ENCODE data around the gene ATP1A1.
A peak's percentile ranks its signal among the peaks of the same experiment; 100 is the strongest.

The ATP1A1 gene

DNA sequence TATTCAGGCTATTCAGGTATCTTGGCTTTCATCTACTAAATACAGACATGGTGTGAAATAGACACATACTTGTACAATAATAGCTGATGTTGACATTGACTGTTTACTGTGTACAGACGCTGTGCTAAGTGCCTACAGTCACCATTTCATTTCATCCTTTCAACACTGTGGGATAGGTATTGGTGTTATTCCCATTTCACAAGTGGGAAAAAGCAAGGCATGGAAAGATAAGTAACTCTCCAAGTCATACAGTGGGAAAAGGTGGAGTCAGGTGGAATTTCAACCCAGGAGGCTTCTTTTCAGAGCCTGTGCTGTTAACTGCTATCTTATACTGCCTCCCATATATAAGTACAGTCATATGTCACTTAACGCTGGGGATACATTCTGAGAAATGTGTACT, 49.6 kb upstream of the ATP1A1 start:
- H3K4me1 ChIP-seq (ENCODE audit: control insufficient read depth, insufficient read depth, low read length): peaks cover 14% of the 10 kb centered on the region
- POLR2A ChIA-PET: no interaction called here
- H3K36me3 ChIP-seq (ENCODE audit: control insufficient read depth in 2 of 2, insufficient read depth in 1 of 2, low read length in 2 of 2): no peaks in the 10 kb centered on the region
- H3K4me3 ChIP-seq (ENCODE audit: low read depth, low read length): no peak overlapping the region
- TF ChIP-seq, protein P1, sequence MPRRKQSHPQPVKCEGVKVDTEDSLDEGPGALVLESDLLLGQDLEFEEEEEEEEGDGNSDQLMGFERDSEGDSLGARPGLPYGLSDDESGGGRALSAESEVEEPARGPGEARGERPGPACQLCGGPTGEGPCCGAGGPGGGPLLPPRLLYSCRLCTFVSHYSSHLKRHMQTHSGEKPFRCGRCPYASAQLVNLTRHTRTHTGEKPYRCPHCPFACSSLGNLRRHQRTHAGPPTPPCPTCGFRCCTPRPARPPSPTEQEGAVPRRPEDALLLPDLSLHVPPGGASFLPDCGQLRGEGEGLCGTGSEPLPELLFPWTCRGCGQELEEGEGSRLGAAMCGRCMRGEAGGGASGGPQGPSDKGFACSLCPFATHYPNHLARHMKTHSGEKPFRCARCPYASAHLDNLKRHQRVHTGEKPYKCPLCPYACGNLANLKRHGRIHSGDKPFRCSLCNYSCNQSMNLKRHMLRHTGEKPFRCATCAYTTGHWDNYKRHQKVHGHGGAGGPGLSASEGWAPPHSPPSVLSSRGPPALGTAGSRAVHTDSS (tag by site-specific recombination; IDR thresholded peaks at IDR 0.05): no peak
- no peak for TF ChIP-seq ZNF112 (tag by site-specific recombination; IDR thresholded peaks at IDR 0.05)
- no peak for TF ChIP-seq ZNF404 (tag by site-specific recombination; IDR thresholded peaks at IDR 0.05)
- TF ChIP-seq ZBTB26 (tag by site-specific recombination; optimal IDR thresholded peaks at IDR 0.05): no peak
- no peak for TF ChIP-seq ZNF629 (tag by site-specific recombination; IDR thresholded peaks at IDR 0.05)
- TF ChIP-seq ZNF350 (tag by site-specific recombination; IDR thresholded peaks at IDR 0.05): no peak
- no peak for TF ChIP-seq ZBTB20 (tag by site-specific recombination; IDR thresholded peaks at IDR 0.05)
- TF ChIP-seq ZBTB11 (tag by site-specific recombination; conservative IDR thresholded peaks at IDR 0.05; ENCODE audit: low read depth): no peak
- no peak for TF ChIP-seq ZNF670 (tag by site-specific recombination; IDR thresholded peaks at IDR 0.05; ENCODE audit: low read depth)
- no peak for TF ChIP-seq ZSCAN16 (tag by site-specific recombination; IDR thresholded peaks at IDR 0.05)
- no peak for TF ChIP-seq OVOL3 (tag by site-specific recombination; IDR thresholded peaks at IDR 0.05)
- TF ChIP-seq KLF7 (tag by site-specific recombination; IDR thresholded peaks at IDR 0.05; ENCODE audit: borderline replicate concordance): no peak
- TF ChIP-seq ZNF777 (tag by site-specific recombination; IDR thresholded peaks at IDR 0.05; ENCODE audit: borderline replicate concordance): no peak
- no peak for TF ChIP-seq PRDM1 (tag by site-specific recombination; IDR thresholded peaks at IDR 0.05)
- no peak for TF ChIP-seq ZBTB10 (tag by site-specific recombination; IDR thresholded peaks at IDR 0.05)
- no peak for TF ChIP-seq ZNF16 (tag by site-specific recombination; IDR thresholded peaks at IDR 0.05; ENCODE audit: low read depth)
- no peak for TF ChIP-seq ZXDB (tag by site-specific recombination; IDR thresholded peaks at IDR 0.05)
- no peak for TF ChIP-seq ZNF169 (tag by site-specific recombination; IDR thresholded peaks at IDR 0.05)
- CTCF ChIA-PET: interaction anchor here (0.6 kb wide), 1 partner anchor 431 kb away, joined by 5 read pairs; no protein-coding TSS in a partner anchor
- H3K27ac ChIP-seq (ENCODE audit: extremely low read depth, low read depth, low read length): 0 out of 2 replicates have a peak overlapping the region, but pooled peaks have one; percentile 19
- H3K9me3 ChIP-seq (ENCODE audit: control insufficient read depth, insufficient read depth, low read depth, low read length): no peaks in the 10 kb centered on the region
